Adrenal gland (tissue), 5 donors: Measurements from ENCODE around the gene RSPO1.

Experiments
- CTCF ChIP-seq, 6 experiments: fragments of 450-650 bp in 4 of 6; fragments of 200-600 bp in 2 of 6; sonication (generic) in 1 of 6; IDR thresholded peaks; 1 replicate in 5 of 6; 2 replicates in 1 of 6; pipeline versions ENCODE4 v1.5.1 to v1.8.0; 2016 to 2021; ENCODE audit warnings: antibody characterized with exemption in 6 of 6, mild to moderate bottlenecking in 2 of 6, moderate library complexity in 1 of 6
- POLR2A ChIP-seq, 2 donors: fragments of 450-650 bp; IDR thresholded peaks; one replicate each; pipeline ENCODE4 v1.6.1; 2017; ENCODE audit warnings: antibody characterized with exemption in 2 of 2, mild to moderate bottlenecking in 2 of 2, moderate library complexity in 1 of 2
- donor health status: DM: no; HTN: no; CAD: no.

- TF ChIP-seq CTCF (IDR thresholded peaks at IDR 0.05) = no peak
- TF ChIP-seq POLR2A (IDR thresholded peaks at IDR 0.05) = no peak
These were observed 27.5 kb upstream of the RSPO1 start for GRCh38 chr1:37662031-37662755.
